ENCODE results near the gene PFAS. TPM values are rescaled to one million over a fixed set of nuclear protein-coding genes. Genes with fewer than 3 reads are reported as not detected.

Gene PFAS
- total RNA-seq, 1 experiment from 2014 or later: 72.8 TPM

GRCh38 chr17:8312726-8313600 lies 63.9 kb downstream of the PFAS start:
- Histone ChIP-seq H3K36me3 (no peaks in the 10 kb centered on the region), H3K4me3 (no peak overlapping the region), H3K27me3 (no peaks in the 10 kb centered on the region), H3K9me3 (no peaks in the 10 kb centered on the region)
- no peak for DNase-seq

GRCh38 chr17:8314797-8315763 lies 66.0 kb downstream of the PFAS start:
- DNase-seq: no peak
- Histone ChIP-seq H3K27me3 (no peaks in the 10 kb centered on the region), H3K36me3 (no peaks in the 10 kb centered on the region), H3K9me3 (no peaks in the 10 kb centered on the region), H3K4me3 (no peak overlapping the region)

GRCh38 chr17:8315764-8316217 lies 66.7 kb downstream of the PFAS start:
- Histone ChIP-seq H3K4me3 (no peak overlapping the region), H3K9me3 (no peaks in the 10 kb centered on the region), H3K36me3 (no peaks in the 10 kb centered on the region), H3K27me3 (no peaks in the 10 kb centered on the region)
- no peak for DNase-seq

- Histone ChIP-seq H3K27me3 (no peaks in the 10 kb centered on the region), H3K36me3 (no peaks in the 10 kb centered on the region), H3K9me3 (no peaks in the 10 kb centered on the region), H3K4me3 (no peak overlapping the region)
- no peak for DNase-seq
Measured at GRCh38 chr17:8318010-8318935, 69.2 kb downstream of the PFAS start.

Other genes with a start within 250 kb of the PFAS start
- gene GUCY2D, start 246.7 kb upstream of the PFAS start, total RNA-seq (2014; rRNA removed; shearing (Covaris generic); ENCODE audit: low replicate concordance): 0.23 TPM in 1 of 2 replicates, not detected in the other
- gene ALOX15B, start 210.2 kb upstream of the PFAS start, total RNA-seq (2014; rRNA removed; shearing (Covaris generic); ENCODE audit: low replicate concordance): not detected in 2 replicates
- not detected in 2 replicates for gene ALOX12B, start 161.6 kb upstream of the PFAS start, total RNA-seq (2014; rRNA removed; shearing (Covaris generic); ENCODE audit: low replicate concordance)
- not detected in 2 replicates for gene ALOXE3, start 130.8 kb upstream of the PFAS start, total RNA-seq (2014; rRNA removed; shearing (Covaris generic); ENCODE audit: low replicate concordance)
- not detected in 2 replicates for gene HES7, start 125.2 kb upstream of the PFAS start, total RNA-seq (2014; rRNA removed; shearing (Covaris generic); ENCODE audit: low replicate concordance)
- gene PER1, start 96.9 kb upstream of the PFAS start, total RNA-seq (2014; rRNA removed; shearing (Covaris generic); ENCODE audit: low replicate concordance): 1.3 and 7.9 TPM in 2 replicates
- 0.59 and 3.2 TPM in 2 replicates for gene VAMP2, start 86.3 kb upstream of the PFAS start, total RNA-seq (2014; rRNA removed; shearing (Covaris generic); ENCODE audit: low replicate concordance)
- 17.6 and 25.6 TPM in 2 replicates for gene TMEM107, start 72.9 kb upstream of the PFAS start, total RNA-seq (2014; rRNA removed; shearing (Covaris generic); ENCODE audit: low replicate concordance)
- gene BORCS6, start 59.1 kb upstream of the PFAS start, total RNA-seq (2014; rRNA removed; shearing (Covaris generic); ENCODE audit: low replicate concordance): 8.6 and 17.3 TPM in 2 replicates
- 89.2 and 119 TPM in 2 replicates for gene AURKB, start 38.7 kb upstream of the PFAS start, total RNA-seq (2014; rRNA removed; shearing (Covaris generic); ENCODE audit: low replicate concordance)
- 4.2 and 25.8 TPM in 2 replicates for gene CTC1, start 1.2 kb upstream of the PFAS start, total RNA-seq (2014; rRNA removed; shearing (Covaris generic); ENCODE audit: low replicate concordance)
- 22.1 and 22.3 TPM in 2 replicates for gene RANGRF, start 39.4 kb downstream of the PFAS start, total RNA-seq (2014; rRNA removed; shearing (Covaris generic); ENCODE audit: low replicate concordance)
- 1.0 TPM in 1 of 2 replicates, not detected in the other for gene SLC25A35, start 46.1 kb downstream of the PFAS start, total RNA-seq (2014; rRNA removed; shearing (Covaris generic); ENCODE audit: low replicate concordance)
- gene ARHGEF15, start 61.0 kb downstream of the PFAS start, total RNA-seq (2014; rRNA removed; shearing (Covaris generic); ENCODE audit: low replicate concordance): not detected in 2 replicates
- not detected in 2 replicates for gene ODF4, start 90.6 kb downstream of the PFAS start, total RNA-seq (2014; rRNA removed; shearing (Covaris generic); ENCODE audit: low replicate concordance)
- gene RPL26, start 133.9 kb downstream of the PFAS start, total RNA-seq (2014; rRNA removed; shearing (Covaris generic); ENCODE audit: low replicate concordance): 5,040 and 8,050 TPM in 2 replicates
- not detected in 2 replicates for gene RNF222, start 148.5 kb downstream of the PFAS start, total RNA-seq (2014; rRNA removed; shearing (Covaris generic); ENCODE audit: low replicate concordance)
- 41.8 and 125 TPM in 2 replicates for gene NDEL1, start 186.6 kb downstream of the PFAS start, total RNA-seq (2014; rRNA removed; shearing (Covaris generic); ENCODE audit: low replicate concordance)

Data from MG63 (cell line).